ENCODE results near the gene MAEA.

DNA sequence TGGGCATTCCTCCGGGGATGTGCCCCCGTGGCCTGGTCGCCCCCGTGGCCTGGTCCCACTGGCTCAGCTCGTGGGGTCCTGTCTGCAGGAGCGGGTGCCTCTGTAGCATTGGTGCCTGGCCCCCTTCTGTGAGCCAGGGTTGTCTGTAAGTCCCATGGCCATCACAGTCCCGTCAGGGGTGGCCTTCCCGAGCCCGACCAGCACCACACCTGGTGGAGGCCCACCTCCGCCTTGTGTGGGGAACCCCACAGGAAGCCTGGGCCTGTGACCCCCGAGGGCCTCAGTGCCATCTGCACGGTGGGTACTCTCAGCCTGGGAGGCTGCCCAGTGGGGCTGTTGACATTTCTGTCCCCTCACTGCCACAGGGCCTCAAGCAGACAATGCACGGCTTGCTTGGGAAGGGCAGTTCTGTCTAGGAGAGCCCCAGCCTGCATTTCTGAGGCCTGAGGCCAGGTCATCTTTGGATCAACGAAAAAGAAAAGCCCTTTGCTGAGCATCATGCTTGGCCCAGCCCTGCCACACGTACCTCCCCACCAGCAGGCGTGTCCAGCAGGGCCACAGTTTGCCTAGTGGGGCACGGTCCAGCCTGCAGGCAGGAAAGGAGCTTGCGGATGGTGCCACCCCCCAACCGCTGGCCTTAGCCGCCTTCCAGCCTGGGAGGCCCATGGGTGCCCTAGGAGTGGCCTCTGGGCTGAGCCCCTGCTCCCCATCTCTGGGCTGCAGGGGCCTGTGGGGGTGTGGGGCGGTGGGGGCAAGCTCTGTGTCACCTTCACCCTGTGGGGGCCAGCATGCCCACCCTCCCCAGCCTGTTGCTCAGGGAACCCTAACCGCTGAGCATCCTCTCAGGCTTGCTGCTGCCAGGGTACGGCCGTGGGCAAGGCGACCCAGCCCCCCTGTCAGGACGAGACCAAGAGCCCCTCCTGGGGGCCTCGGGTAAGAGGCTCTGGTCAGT lies 93.4 kb downstream of the MAEA start:
- no peak for TF ChIP-seq YY1 (IDR thresholded peaks at IDR 0.05)
- TF ChIP-seq, protein P1, sequence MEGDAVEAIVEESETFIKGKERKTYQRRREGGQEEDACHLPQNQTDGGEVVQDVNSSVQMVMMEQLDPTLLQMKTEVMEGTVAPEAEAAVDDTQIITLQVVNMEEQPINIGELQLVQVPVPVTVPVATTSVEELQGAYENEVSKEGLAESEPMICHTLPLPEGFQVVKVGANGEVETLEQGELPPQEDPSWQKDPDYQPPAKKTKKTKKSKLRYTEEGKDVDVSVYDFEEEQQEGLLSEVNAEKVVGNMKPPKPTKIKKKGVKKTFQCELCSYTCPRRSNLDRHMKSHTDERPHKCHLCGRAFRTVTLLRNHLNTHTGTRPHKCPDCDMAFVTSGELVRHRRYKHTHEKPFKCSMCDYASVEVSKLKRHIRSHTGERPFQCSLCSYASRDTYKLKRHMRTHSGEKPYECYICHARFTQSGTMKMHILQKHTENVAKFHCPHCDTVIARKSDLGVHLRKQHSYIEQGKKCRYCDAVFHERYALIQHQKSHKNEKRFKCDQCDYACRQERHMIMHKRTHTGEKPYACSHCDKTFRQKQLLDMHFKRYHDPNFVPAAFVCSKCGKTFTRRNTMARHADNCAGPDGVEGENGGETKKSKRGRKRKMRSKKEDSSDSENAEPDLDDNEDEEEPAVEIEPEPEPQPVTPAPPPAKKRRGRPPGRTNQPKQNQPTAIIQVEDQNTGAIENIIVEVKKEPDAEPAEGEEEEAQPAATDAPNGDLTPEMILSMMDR (IDR thresholded peaks at IDR 0.05; ENCODE audit: low read depth, low read length, missing input control): no peak

Measured in liver (tissue), 2 donors.